Tibial artery (tissue), 4 donors: ENCODE data around the gene CHMP4B.

Experiments used
- DNase-seq, 2 donors: peaks; one replicate each; pipeline ENCODE4 v3.0.0-alpha.2; 2019
- H3K27ac ChIP-seq, 2 donors: fragments of 200-600 bp; sonication (generic) in 1 of 2; 1 replicate in 1 of 2; 2 replicates in 1 of 2; pipeline ENCODE4 v1.5.1; 2018 to 2019; ENCODE audit warnings: mild to moderate bottlenecking in 1 of 2
- H3K27me3 ChIP-seq, 2 donors: fragments of 200-600 bp; sonication (generic) in 1 of 2; one replicate each; pipeline versions ENCODE4 v1.5.1 to v1.6.0; 2016 to 2019
- H3K36me3 ChIP-seq, 3 donors: fragments of 200-600 bp; sonication (generic) in 2 of 3; one replicate each; pipeline ENCODE4 v1.5.1; 2016 to 2019; ENCODE audit warnings: mild to moderate bottlenecking in 2 of 3
- H3K4me1 ChIP-seq, 4 donors: fragments of 200-600 bp; sonication (generic) in 2 of 4; 1 replicate in 3 of 4; 2 replicates in 1 of 4; pipeline ENCODE4 v1.5.1; 2016 to 2019
- H3K4me3 ChIP-seq, 2 donors: fragments of 200-600 bp; sonication (generic) in 1 of 2; 1 replicate in 1 of 2; 2 replicates in 1 of 2; pipeline ENCODE4 v1.5.1; 2018 to 2019; ENCODE audit warnings: mild to moderate bottlenecking in 2 of 2
- H3K9me3 ChIP-seq, 3 donors: fragments of 200-600 bp; sonication (generic) in 1 of 3; one replicate each; pipeline ENCODE4 v1.5.1; 2016 to 2019
- intact Hi-C: fragments of 100-400 bp; cut with DNase I; formaldehyde crosslinking; loops from one replicate; pipeline ENCODE4 v1.15.0; 2023; ENCODE audit warnings: low total_unique reads
- TF ChIP-seq, protein P1 (sequence below), 2 experiments: fragments of 200-600 bp in 1 of 2; fragments of 450-650 bp in 1 of 2; IDR thresholded peaks; one replicate each; pipeline ENCODE4 v1.5.1; 2017 to 2019; ENCODE audit warnings: antibody characterized with exemption in 2 of 2, mild to moderate bottlenecking in 1 of 2, moderate library complexity in 1 of 2

Gene CHMP4B

GRCh38 chr20:33817411-33817810 lies 6.3 kb downstream of the CHMP4B start:
- H3K4me3 ChIP-seq = no peak overlapping the region
- H3K4me1 ChIP-seq = peaks cover 0 to 86% (median 46%) of the 10 kb centered on the region in 4 donors
- DNase-seq = no peak
- H3K27me3 ChIP-seq = no peaks in the 10 kb centered on the region
- TF ChIP-seq, protein P1, sequence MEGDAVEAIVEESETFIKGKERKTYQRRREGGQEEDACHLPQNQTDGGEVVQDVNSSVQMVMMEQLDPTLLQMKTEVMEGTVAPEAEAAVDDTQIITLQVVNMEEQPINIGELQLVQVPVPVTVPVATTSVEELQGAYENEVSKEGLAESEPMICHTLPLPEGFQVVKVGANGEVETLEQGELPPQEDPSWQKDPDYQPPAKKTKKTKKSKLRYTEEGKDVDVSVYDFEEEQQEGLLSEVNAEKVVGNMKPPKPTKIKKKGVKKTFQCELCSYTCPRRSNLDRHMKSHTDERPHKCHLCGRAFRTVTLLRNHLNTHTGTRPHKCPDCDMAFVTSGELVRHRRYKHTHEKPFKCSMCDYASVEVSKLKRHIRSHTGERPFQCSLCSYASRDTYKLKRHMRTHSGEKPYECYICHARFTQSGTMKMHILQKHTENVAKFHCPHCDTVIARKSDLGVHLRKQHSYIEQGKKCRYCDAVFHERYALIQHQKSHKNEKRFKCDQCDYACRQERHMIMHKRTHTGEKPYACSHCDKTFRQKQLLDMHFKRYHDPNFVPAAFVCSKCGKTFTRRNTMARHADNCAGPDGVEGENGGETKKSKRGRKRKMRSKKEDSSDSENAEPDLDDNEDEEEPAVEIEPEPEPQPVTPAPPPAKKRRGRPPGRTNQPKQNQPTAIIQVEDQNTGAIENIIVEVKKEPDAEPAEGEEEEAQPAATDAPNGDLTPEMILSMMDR (IDR thresholded peaks at IDR 0.05) = no peak
- H3K27ac ChIP-seq = no peak overlapping the region
- no peaks in the 10 kb centered on the region for H3K9me3 ChIP-seq
- intact Hi-C loops = loop anchor here (10.0 kb wide), 1 partner anchor 177 kb away; the partner anchor contains the start of gene RALY
- H3K36me3 ChIP-seq = no peaks in the 10 kb centered on the region

- TF ChIP-seq, protein P1 (IDR thresholded peaks at IDR 0.05) = no peak
- Histone ChIP-seq H3K36me3 (no peaks in the 10 kb centered on the region), H3K4me3 (no peak overlapping the region), H3K27me3 (no peaks in the 10 kb centered on the region), H3K9me3 (no peaks in the 10 kb centered on the region), H3K4me1 (peaks cover 0 to 68% (median 33%) of the 10 kb centered on the region in 4 donors), H3K27ac (no peak overlapping the region)
- intact Hi-C loops = loop anchor here (10.0 kb wide), 1 partner anchor 175 kb away; the partner anchor contains the start of gene RALY
- no peak for DNase-seq
These were observed 8.3 kb downstream of the CHMP4B start for GRCh38 chr20:33819456-33819855.

GRCh38 chr20:33820362-33820761 lies 9.2 kb downstream of the CHMP4B start:
- TF ChIP-seq, protein P1 (IDR thresholded peaks at IDR 0.05) = no peak
- no peaks in the 10 kb centered on the region for H3K9me3 ChIP-seq
- no peaks in the 10 kb centered on the region for H3K36me3 ChIP-seq
- no peak overlapping the region for H3K27ac ChIP-seq
- H3K4me1 ChIP-seq = peaks cover 0 to 65% (median 29%) of the 10 kb centered on the region in 4 donors
- intact Hi-C loops = no loop called here
- no peak overlapping the region for H3K4me3 ChIP-seq
- no peaks in the 10 kb centered on the region for H3K27me3 ChIP-seq
- no peak for DNase-seq

DNA sequence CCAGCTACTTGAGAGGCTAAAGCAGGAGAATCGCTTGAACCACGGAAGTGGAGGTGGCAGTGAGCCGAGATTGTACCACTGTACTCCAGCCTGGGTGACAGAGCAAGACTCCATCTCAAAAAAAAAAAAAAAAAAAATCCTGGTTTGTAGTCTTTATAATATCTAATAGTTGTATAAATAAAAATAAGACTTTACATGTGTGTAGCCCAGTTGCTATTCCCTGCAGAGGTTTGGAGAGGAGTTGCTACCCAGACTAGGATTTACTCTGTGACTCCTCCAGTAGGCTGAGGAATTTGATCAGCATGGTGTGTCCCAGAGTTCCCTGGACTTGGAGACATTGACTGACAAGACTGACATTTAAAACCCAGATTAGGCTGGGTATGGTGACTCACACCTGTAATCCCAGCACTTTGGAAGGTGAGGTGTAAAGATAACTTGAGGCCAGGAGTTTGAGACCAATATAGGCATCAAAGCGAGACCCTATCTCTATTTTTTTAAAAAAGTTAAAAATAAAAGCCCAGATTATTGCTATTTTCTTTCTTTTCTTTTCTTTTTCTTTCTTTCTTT lies 10.2 kb downstream of the CHMP4B start:
- no peaks in the 10 kb centered on the region for H3K27me3 ChIP-seq
- no peak overlapping the region for H3K4me3 ChIP-seq
- intact Hi-C loops = no loop called here
- no peaks in the 10 kb centered on the region for H3K9me3 ChIP-seq
- H3K27ac ChIP-seq = no peak overlapping the region
- no peaks in the 10 kb centered on the region for H3K36me3 ChIP-seq
- DNase-seq = no peak
- TF ChIP-seq, protein P1 (IDR thresholded peaks at IDR 0.05) = no peak
- peaks cover 0 to 72% (median 31%) of the 10 kb centered on the region in 4 donors for H3K4me1 ChIP-seq

- TF ChIP-seq, protein P1 (IDR thresholded peaks at IDR 0.05) = no peak
- no peak for DNase-seq
- intact Hi-C loops = no loop called here
- peaks cover 0 to 74% (median 34%) of the 10 kb centered on the region in 4 donors for H3K4me1 ChIP-seq
- H3K4me3 ChIP-seq = no peak overlapping the region
- no peak overlapping the region for H3K27ac ChIP-seq
- H3K36me3 ChIP-seq = no peaks in the 10 kb centered on the region
- H3K9me3 ChIP-seq = no peaks in the 10 kb centered on the region
- no peaks in the 10 kb centered on the region for H3K27me3 ChIP-seq
These were observed 11.3 kb downstream of the CHMP4B start for GRCh38 chr20:33822423-33822822.
